Transverse colon (tissue), 4 donors: ENCODE results near the gene RAPGEF1.

Experiments
- CTCF ChIP-seq, 5 experiments: fragments of 200-600 bp in 3 of 5; fragments of 450-650 bp in 2 of 5; sonication (generic) in 3 of 5; IDR thresholded peaks; 1 replicate in 2 of 5; 2 replicates in 3 of 5; pipeline ENCODE4 v1.5.1; 2016 to 2017; ENCODE audit warnings: antibody characterized with exemption in 5 of 5, inconsistent platforms in 3 of 5, mild to moderate bottlenecking in 2 of 5, moderate library complexity in 1 of 5
- EP300 ChIP-seq: sonication (generic); formaldehyde crosslinking; IDR thresholded peaks from one replicate; pipeline ENCODE4 v1.6.1; 2017; ENCODE audit warnings: antibody characterized with exemption, low read depth
- POLR2AphosphoS5 ChIP-seq, 3 donors: sonication (generic); formaldehyde crosslinking; IDR thresholded peaks; one replicate each; pipeline ENCODE4 v1.6.1; 2016; ENCODE audit warnings: antibody characterized with exemption in 3 of 3

- TF ChIP-seq CTCF (IDR thresholded peaks at IDR 0.05) (no peak), POLR2AphosphoS5 (IDR thresholded peaks at IDR 0.05) (no peak), EP300 (no peak)
Observed at GRCh38 chr9:131580358-131580757, 159.5 kb downstream of the RAPGEF1 start.
